HG03159 (cell line): ENCODE results near the gene OBSCN.

Experiments used
- ATAC-seq: cut with Tn5 transposase; IDR thresholded peaks from one replicate; pipeline ENCODE4 v1.9.1; 2021; ENCODE audit warnings: mild to moderate bottlenecking, moderate library complexity; ENCODE audit not compliant: unreplicated experiment

OBSCN gene

DNA sequence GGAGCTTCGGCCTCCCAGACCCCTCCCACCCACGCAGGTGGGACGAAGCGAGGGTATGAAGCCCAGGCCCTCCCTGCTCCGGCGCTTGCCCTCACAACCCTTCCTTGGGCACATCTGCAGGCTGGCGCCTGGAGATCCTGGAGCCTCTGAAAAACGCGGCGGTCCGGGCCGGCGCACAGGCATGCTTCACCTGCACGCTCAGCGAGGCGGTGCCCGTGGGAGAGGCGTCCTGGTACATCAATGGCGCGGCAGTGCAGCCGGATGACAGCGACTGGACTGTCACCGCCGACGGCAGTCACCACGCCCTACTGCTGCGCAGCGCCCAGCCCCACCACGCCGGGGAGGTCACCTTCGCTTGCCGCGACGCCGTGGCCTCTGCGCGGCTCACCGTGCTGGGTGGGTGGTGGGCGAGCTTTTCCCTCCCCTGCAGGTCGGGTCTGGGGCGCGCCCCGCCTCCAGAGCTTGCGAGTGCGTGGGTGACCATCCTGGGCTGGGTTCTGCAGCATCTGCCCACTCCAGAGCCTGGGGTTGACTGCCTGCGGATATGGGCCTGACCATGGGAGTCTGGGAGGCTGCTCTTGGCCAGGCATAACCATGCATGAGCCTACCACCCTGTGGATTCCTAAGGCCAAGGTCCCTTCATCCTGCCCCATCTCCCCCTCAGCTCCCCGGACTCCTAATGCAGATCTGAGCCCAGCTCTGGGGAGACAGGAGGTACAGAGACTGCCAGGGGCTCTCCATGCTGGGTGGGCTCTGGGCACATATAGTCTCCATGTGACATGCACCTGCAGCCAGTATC lies 108.9 kb downstream of the OBSCN start:
- no peak for ATAC-seq

DNA sequence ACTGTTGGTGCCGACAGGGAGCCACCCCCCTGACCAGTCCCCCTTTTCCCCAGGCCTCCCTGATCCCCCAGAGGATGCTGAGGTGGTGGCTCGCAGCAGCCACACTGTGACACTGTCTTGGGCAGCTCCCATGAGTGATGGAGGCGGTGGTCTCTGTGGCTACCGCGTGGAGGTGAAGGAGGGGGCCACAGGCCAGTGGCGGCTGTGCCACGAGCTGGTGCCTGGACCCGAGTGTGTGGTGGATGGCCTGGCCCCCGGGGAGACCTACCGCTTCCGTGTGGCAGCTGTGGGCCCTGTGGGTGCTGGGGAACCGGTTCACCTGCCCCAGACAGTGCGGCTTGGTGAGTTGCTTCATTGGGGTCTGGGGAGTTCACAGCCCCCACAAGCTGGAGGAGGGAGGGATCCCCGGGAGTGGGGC lies 109.6 kb downstream of the OBSCN start:
- ATAC-seq, result no peak

DNA sequence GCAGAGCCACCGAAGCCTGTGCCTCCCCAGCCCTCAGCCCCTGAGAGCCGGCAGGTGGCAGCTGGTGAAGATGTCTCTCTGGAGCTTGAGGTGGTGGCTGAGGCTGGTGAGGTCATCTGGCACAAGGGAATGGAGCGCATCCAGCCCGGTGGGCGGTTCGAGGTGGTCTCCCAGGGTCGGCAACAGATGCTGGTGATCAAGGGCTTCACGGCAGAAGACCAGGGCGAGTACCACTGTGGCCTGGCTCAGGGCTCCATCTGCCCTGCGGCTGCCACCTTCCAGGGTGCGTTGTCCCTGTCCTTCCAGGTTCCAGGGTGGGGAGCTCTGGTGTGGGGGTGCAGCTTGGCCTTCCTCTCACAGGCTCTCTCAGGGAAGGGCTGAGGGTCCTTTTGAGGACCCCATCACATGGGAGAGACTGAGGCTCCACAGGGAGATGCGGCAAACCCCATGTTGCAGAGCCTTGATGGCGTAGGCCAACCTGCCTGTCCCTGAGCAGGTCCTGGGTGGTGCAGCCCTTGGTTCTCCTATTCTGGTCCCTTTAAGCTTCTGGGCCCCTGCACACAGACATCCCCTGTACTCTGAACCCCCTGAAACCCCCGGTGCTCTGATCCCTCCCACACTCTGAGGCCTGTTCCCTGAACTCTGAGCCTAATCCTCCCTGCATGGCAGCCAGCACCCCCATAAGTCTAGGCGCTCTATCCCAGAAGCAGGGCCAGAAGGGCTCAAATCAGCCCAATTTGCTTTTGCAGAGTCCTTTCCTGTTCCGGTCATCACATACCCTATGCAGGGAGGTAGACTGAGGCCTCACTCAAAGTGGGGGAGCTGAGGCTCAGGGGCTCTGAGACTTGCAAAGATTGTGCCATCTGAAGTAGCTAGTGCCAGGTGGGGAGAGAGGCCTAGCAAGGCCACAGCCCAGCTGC lies 110.3 kb downstream of the OBSCN start:
- ATAC-seq, result no peak

DNA sequence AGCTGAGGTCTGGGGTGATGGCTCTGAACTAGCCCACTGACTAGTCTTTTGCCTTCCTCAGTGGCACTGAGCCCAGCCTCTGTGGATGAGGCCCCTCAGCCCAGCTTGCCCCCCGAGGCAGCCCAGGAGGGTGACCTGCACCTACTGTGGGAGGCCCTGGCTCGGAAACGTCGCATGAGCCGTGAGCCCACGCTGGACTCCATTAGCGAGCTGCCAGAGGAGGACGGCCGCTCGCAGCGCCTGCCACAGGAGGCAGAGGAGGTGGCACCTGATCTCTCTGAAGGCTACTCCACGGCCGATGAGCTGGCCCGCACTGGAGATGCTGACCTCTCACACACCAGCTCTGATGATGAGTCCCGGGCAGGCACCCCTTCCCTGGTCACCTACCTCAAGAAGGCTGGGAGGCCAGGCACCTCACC lies 111.0 kb downstream of the OBSCN start:
- no peak for ATAC-seq

DNA sequence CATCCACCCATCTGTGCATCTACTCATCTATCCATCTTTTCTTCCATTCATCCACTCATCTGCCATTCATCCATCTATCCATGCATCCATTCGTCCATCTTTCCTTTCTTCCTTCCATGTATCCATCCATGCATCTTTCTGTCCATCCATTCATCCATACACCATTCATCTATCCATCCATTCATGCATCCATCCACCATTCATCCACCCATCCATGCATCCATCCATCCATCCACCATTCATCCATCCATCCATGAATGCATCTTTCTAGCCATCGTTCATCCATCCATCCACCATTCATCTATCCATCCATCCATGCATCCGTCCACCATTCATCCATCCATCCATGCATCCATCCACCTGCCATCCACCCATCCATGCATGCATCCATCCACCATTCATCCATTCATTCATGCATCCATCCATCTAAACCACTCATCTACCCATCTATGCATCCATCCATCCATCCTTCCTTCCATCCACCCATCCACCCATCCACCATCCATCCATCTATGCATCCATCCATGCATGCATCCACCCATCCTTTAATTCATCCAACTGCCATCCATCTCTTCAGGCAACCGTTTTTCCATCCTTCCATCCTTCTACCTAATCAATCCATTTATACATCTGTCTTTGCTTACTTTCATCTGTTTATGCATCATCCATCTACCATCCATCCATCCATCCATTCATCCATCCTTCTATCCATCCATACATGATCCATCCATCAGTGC lies 111.7 kb downstream of the OBSCN start:
- no peak for ATAC-seq

DNA sequence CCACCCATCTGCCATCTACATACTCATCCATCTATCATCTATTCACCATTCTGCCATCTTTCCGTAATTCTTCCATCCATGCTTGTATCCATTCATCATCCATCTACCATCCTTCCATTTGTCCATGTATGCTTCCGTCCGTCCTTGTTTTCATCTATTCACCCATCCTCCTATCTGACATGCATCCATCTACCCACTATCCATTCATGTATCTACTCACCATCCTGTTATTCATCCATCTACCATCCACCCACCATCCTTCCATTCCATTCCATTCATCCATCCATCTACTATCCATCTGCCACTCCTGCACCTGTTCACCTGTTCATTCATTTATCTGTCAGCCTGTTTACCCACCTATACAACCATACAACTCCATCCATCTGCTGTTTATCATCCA lies 112.5 kb downstream of the OBSCN start:
- ATAC-seq, result no peak

DNA sequence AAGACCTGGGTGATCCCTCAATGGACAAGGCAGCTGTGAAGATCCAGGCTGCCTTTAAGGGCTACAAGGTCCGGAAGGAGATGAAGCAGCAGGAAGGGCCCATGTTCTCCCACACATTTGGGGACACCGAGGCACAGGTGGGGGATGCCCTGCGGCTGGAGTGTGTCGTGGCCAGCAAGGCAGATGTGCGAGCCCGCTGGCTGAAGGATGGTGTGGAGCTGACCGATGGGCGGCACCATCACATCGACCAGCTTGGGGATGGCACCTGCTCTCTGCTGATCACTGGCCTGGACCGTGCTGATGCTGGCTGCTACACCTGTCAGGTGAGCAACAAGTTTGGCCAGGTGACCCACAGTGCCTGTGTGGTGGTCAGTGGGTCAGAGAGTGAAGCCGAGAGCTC lies 113.6 kb downstream of the OBSCN start:
- ATAC-seq, result no peak

DNA sequence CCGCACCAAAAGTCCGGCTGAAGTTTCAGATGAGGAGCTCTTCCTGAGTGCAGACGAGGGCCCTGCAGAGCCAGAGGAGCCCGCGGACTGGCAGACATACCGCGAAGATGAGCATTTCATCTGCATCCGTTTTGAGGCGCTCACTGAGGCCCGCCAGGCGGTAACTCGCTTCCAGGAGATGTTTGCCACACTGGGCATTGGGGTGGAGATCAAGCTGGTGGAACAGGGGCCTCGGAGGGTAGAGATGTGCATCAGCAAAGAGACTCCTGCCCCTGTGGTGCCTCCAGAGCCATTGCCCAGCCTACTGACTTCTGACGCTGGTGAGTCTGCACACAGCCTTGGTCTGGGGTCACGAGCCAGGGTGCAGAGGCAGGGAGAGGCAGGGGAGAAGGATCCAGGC lies 114.1 kb downstream of the OBSCN start:
- ATAC-seq, result no peak

DNA sequence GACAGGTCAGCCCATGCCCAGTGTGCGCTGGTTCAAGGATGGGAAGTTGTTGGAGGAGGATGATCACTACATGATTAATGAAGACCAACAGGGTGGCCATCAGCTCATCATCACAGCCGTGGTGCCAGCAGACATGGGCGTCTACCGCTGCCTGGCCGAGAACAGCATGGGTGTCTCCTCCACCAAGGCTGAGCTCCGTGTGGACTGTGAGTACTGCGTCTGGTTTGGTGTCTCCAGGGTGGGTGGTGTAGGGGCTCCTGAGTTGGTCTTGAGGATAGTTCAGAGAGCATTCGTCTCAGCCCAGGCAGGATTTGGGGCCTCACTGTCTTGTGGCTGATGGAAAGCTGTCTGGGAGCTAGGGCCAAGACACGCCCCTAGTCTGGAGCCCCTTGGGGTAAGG lies 115.6 kb downstream of the OBSCN start:
- ATAC-seq, result no peak

DNA sequence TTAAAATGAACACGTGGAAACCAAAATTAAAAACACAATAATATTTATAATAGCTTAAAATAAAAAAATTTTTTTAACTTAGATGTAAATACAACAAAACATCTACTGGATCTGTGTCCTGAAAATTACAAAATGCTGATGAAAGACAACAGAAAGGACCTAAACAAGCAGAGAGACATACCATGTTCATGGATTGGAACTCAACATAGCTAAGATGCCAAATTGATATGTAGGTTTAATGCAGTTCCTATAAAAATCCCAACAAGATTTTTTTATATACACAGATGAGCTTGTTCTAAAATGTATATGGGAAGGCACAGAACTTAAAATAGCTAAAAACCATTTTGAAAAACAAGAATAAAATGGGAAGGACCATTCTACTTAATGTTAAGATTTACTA lies 117.4 kb downstream of the OBSCN start:
- no peak for ATAC-seq

DNA sequence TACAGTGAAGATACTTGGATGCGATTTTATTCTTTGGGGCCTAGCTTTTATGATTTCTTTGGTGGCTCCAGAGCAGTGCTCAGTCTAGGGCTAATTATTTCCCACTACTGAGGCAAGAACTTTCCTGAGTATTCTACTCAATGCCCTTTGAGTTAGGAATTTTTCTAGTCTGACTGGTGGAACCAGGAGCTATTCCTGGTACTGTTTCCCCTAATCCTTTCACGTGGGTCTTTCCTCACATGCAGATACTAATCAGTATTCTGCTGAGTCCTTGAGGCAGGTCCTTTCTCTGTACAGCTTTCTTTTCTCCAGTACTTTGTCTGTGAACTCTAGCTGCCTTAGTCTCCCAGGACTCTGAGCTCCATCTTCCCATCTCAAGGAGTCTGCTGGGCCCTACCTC lies 122.0 kb downstream of the OBSCN start:
- ATAC-seq, result no peak

DNA sequence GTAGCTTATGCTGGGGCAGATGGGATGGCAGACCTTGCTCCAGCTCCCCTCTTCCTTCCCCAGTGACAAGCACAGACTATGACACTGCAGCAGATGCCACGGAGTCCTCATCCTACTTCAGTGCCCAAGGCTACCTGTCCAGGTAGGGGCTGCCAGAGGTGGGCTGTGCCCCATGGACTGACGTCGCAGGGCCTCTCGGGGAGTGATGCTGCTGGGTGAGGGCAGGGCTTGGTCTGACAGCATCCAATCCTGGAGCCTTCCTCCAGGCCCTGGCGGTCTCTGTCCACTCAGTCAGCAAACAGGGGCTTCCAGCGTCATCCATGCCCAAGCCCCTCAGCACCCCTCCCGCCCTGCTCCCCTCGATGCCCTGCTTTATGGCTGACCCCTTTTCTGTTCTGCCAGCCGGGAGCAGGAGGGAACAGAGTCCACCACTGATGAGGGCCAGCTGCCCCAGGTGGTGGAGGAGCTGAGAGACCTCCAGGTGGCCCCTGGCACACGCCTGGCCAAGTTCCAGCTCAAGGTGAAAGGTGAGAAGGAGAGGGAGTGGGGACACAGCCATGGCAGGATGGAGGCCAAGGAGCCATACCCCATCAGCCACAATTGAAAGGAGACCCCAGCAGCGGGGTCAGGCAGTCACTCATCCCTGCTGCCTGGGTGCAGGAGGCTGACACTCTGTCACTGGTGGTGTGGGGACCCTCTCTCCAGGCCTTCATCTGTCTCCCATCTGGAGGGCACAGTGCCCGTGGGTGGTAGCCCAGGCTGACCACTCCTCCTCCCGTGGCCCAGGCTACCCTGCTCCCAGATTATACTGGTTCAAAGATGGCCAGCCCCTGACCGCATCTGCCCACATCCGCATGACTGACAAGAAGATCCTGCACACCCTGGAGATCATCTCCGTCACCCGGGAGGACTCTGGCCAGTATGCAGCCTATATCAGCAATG lies 125.2 kb downstream of the OBSCN start:
- ATAC-seq, result no peak

DNA sequence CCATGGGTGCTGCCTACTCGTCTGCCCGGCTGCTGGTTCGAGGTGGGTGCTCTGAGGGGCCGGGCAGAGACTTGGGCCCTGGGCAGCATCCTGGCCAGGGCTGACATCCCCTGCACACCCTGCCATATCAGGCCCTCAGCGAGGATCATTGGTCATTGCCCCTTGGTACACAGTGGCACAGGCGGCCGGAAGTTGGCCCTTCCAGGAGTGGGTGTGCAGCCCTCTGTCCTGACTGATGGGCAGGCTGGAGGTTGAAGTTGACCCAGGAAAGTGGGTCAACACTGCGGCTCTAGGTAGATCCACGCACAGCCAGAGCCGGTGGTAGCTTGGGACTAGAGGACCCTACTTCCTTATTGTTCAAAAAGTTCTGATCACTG lies 125.9 kb downstream of the OBSCN start:
- ATAC-seq, result no peak

DNA sequence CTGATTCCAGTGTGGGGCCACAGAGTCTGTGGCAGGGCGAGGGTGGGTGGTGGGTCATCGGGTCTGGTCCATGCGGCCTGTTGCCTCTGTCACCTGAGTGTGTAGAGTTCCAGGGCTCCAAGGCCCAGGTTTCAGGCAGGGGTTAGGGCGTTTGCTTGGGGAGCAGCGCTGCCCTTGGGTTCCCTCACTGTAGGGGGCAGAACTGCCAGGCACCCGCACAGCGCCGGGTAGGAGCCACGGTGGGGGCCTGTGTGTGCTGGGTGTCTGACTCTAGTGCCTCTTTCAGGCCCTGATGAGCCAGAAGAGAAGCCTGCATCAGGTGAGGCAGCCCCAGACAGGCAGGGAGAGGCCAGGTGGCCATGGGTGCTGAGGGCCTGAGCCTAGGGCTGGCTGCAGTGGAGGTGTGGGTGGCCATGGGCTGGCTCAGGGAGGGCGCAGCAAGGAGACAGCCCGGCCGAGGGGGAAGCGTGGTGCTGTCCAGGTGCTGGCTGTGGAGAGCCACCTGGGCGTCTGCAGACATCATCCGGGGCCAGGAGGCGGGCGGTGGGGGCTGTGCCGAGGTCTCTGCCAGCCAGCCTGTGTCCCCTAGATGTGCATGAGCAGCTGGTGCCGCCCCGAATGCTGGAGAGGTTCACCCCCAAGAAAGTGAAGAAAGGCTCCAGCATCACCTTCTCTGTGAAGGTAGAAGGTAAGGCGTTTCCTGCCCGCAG lies 126.5 kb downstream of the OBSCN start:
- no peak for ATAC-seq

DNA sequence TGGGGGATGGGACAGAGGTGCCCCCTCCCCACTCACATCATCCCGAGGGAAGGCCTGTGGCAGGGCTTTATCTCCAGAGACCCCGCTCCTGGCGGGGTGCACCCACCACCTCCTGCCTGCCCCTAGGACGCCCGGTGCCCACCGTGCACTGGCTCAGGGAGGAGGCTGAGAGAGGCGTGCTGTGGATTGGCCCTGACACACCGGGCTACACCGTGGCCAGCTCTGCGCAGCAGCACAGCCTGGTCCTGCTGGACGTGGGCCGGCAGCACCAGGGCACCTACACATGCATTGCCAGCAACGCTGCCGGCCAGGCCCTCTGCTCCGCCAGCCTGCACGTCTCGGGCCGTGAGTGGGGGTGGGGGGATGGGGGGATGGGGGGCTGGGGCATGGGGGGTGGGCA lies 127.1 kb downstream of the OBSCN start:
- ATAC-seq, result no peak

DNA sequence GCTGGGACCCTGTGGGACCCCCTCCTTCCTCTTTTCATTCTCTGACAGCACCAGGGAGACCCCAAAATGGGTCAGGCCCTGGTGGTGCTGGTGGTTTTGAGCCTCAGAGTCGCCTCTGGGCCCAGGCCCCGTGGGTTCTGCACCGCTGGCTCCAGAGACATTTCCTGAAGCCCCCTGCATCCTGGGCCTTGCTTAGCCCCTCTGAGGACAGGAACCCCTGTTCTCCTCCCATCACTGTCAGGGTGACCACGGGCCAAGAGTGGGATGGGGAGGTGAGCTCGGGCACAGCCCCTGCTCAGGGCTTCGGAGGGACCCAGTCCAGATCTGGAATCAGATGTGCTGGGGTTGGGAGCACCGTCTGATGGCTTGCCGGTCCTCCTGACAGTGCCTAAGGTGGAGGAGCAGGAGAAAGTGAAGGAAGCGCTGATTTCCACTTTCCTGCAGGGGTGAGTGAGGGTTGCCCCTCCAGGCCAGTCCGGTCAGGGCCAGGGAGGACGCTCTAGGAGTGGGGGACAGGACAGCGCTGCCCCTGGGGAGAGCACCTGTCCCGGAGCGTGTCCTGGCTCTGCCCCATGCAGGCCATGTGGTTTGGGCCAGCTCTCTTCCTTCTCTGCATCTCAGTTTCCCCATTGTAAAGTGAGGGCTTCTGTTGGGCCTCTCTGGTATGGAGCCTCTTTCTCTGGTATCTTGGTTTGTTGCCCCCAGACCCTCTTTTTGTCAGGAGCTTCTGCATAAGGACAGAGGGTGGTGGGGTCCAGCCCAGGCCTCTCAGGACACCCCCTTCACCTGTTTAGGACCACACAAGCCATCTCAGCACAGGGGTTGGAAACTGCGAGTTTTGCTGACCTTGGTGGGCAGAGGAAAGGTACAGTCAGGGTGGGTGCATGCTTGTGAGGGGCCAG lies 127.8 kb downstream of the OBSCN start:
- no peak for ATAC-seq

DNA sequence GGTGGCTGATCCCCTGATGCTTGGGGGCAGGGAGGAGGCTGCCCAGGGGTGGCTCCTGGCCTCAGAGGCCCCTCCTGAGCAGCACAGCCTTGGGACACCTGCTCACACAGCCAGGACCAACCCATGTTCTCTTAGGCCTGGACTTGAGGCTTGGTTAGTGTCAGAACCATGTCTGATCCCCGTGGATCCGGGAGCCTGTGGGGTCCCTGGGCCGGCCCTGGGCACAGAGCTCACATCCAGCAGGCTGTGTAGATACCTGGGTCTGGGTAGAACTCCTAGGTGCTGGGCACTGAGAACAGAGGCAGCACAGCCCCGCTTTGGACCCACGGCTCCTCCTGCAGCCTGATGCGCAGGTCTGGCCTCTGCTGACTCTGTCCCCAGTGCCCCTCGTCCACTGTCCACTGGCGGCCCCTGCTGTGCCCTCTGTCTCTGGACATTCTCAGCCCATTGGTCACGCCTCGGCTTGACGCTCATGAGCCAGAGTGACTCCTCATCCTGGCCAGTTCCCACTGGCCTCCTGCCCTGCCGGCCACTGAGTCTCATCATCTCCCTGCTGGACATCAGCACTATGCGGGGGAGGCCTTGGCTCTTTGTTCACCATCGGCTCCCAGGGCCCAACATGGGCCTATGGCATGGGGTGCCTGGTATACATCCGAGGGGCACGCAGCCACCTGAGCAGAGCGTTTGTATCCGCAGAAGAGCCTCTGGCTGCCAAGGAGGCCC lies 128.6 kb downstream of the OBSCN start:
- ATAC-seq, result no peak

DNA sequence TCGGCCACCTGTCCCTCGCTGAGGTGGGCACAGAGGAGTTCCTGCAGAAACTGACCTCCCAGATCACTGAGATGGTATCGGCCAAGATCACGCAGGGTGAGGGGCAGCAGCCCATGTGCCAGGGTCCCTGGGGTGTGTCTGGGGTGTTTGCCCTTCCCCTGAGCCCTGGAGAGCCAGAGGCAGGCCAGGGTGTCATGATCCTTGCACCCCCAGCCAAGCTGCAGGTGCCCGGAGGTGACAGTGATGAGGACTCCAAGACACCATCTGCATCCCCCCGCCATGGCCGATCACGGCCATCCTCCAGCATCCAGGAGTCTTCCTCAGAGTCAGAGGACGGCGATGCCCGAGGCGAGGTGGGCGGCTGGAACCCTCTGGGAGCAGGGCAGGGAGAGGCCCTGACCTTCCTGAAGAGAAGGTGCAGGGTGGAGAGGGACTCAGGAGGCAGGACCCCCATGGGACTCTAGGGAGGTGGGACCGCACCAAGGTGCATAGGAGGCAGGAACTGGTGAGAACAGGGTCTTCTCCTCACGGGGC lies 129.3 kb downstream of the OBSCN start:
- no peak for ATAC-seq
